Testis (tissue), 3 donors: ENCODE measurements around the gene CDH23. TPM values are rescaled to one million over a fixed set of nuclear protein-coding genes. Genes with fewer than 3 reads are reported as not detected.

Source experiments
- DNase-seq: peaks from one replicate; pipeline ENCODE4 v3.0.0-alpha.2; 2019
- H3K27ac ChIP-seq, 2 donors: fragments of 200-600 bp; sonication (generic); one replicate each; pipeline ENCODE4 v1.5.1; 2019
- H3K27me3 ChIP-seq: fragments of 200-600 bp; sonication (generic); one replicate; pipeline ENCODE4 v1.5.1; 2019
- H3K36me3 ChIP-seq: fragments of 200-600 bp; sonication (generic); one replicate; pipeline ENCODE4 v1.5.1; 2017; ENCODE audit warnings: low read depth; ENCODE audit errors: missing control alignments
- H3K4me1 ChIP-seq: fragments of 200-600 bp; sonication (generic); one replicate; pipeline ENCODE4 v1.5.1; 2019
- H3K4me3 ChIP-seq, 2 donors: fragments of 200-600 bp; sonication (generic); one replicate each; pipeline ENCODE4 v1.5.1; 2017 to 2019
- H3K9me3 ChIP-seq: fragments of 200-600 bp; sonication (generic); one replicate; pipeline ENCODE4 v1.5.1; 2017
- CTCF ChIP-seq, 3 experiments: fragments of 450-650 bp in 2 of 3; fragments of 200-600 bp in 1 of 3; sonication (generic) in 1 of 3; IDR thresholded peaks; one replicate each; pipeline ENCODE4 v1.5.1; 2016 to 2019; ENCODE audit warnings: antibody characterized with exemption in 3 of 3, mild to moderate bottlenecking in 2 of 3, moderate library complexity in 1 of 3
- POLR2A ChIP-seq: fragments of 450-650 bp; IDR thresholded peaks from one replicate; pipeline ENCODE4 v1.6.1; 2017; ENCODE audit warnings: antibody characterized with exemption, mild to moderate bottlenecking, moderate library complexity
- WGBS, 2 donors: methylation state at CpG; one replicate each; pipeline ENCODE4 v1.1.5; 2018; 5-methylcytosine and 5-hydroxymethylcytosine counted together
- intact Hi-C: fragments of 100-400 bp; cut with DNase I; formaldehyde crosslinking; loops from one replicate; pipeline ENCODE4 v1.15.1; 2023; ENCODE audit warnings: low total_unique reads
- polyA plus RNA-seq: library from polyadenylated mRNA; stranded (reverse); fragments of 350-450 nt; fragmentation: Illumina TruSeq; extraction: RNeasy Lipid Tissue Mini Kit (QIAGEN cat#74804); gene quantifications from one replicate; pipeline ENCODE4 v1.2.3, GENCODE V29; 2014; ENCODE audit warnings: low read depth, low replicate concordance; ENCODE audit not compliant: insufficient read depth
- total RNA-seq, 2 donors: library from RNA; depleted of rRNA; stranded (reverse); fragments of >200 nt; gene quantifications; one replicate each; pipeline ENCODE4 v1.2.3, GENCODE V29; 2016

The CDH23 gene
- total and polyA plus RNA-seq, 3 donors from 2014 or later = 29.8 to 125 (median 81.7) TPM

- H3K4me1 ChIP-seq = peaks cover 33% of the 10 kb centered on the region
- H3K9me3 ChIP-seq = no peaks in the 10 kb centered on the region
- TF ChIP-seq POLR2A (no peak), CTCF (IDR thresholded peaks at IDR 0.05) (no peak)
- H3K4me3 ChIP-seq = no peak overlapping the region
- H3K27me3 ChIP-seq = no peaks in the 10 kb centered on the region
- no peaks in the 10 kb centered on the region for H3K36me3 ChIP-seq
- intact Hi-C loops = no loop called here
- 92 to 93% methylated on average over 8 of the region's 8 CpGs for WGBS, 2 donors
- H3K27ac ChIP-seq = no peak overlapping the region
- DNase-seq = no peak
Measured at GRCh38 chr10:71833451-71834342, 437.0 kb downstream of the CDH23 start.

- Histone ChIP-seq H3K4me1 (peaks cover 39% of the 10 kb centered on the region), H3K27ac (no peak overlapping the region), H3K4me3 (no peak overlapping the region), H3K27me3 (no peaks in the 10 kb centered on the region), H3K36me3 (no peaks in the 10 kb centered on the region), H3K9me3 (no peaks in the 10 kb centered on the region)
- WGBS, 2 donors = 72 to 83% methylated on average over 14 of the region's 14 CpGs
- no peak for TF ChIP-seq POLR2A
- no peak for TF ChIP-seq CTCF (IDR thresholded peaks at IDR 0.05)
- intact Hi-C loops = no loop called here
- no peak for DNase-seq
Measured at GRCh38 chr10:71834343-71834674, 437.6 kb downstream of the CDH23 start.

- 43 to 54% methylated on average over 9 to 11 of the region's 11 CpGs for WGBS, 2 donors
- H3K4me3 ChIP-seq = no peak overlapping the region
- H3K4me1 ChIP-seq = peaks cover 55% of the 10 kb centered on the region
Measured at GRCh38 chr10:71835671-71836595, 439.2 kb downstream of the CDH23 start.

GRCh38 chr10:71836596-71836974, 439.9 kb downstream of the CDH23 start:
- intact Hi-C loops = no loop called here
- no peak for DNase-seq
- no peaks in the 10 kb centered on the region for H3K27me3 ChIP-seq
- H3K27ac ChIP-seq = peak overlapping the region in 1 of 2 donors; percentile 74
- H3K4me3 ChIP-seq = no peak overlapping the region
- no peaks in the 10 kb centered on the region for H3K36me3 ChIP-seq
- peaks cover 62% of the 10 kb centered on the region for H3K4me1 ChIP-seq
- no peaks in the 10 kb centered on the region for H3K9me3 ChIP-seq
- 40 to 42% methylated on average over 4 of the region's 4 CpGs for WGBS, 2 donors
- TF ChIP-seq CTCF (IDR thresholded peaks at IDR 0.05) (no peak), POLR2A (no peak)

More at GRCh38 chr10:71835671-71836595, 439.2 kb downstream of the CDH23 start:
- DNase-seq = peak; percentile 66
- H3K27ac ChIP-seq = peak overlapping the region in 1 of 2 donors; percentile 74
- TF ChIP-seq CTCF (IDR thresholded peaks at IDR 0.05) = no peak
- TF ChIP-seq POLR2A = no peak
- intact Hi-C loops = no loop called here
- no peaks in the 10 kb centered on the region for H3K27me3 ChIP-seq
- H3K9me3 ChIP-seq = no peaks in the 10 kb centered on the region
- H3K36me3 ChIP-seq = no peaks in the 10 kb centered on the region
